ENCODE data around the gene NRSN2.

NRSN2 gene

DNA sequence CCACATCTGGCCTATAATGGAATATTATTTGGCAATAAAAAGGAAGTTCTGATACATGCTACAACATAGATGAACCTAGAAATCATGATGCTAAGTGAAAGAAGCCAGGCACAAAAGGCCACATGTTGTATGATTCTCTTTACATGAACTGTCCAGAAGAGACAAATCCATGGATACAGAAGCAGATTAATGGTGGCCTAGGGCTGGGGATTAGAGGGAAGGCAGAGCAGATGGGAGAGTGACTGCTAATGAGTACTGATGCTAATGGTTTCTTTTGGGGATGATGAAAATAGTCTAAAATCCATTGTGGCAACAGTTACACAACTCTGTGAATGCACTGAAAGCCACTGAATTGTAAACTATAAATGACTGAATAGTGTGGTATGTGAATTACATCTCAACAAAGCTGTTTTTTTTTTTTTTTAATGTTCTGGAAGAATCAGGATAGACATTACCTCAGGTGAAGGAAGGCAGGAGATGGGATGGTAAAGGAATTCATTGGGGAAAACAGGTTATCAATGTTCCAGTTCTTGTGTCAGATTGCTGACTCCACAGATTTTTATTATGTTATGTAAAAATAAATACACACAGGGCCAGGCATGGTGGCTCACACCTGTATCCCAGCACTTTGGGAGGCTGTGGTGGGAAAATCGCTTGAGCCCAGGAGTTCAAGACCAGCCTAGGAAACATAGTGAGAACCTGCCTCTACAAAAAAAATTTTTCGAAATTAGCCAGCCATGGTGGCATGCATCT, 30.4 kb upstream of the NRSN2 start:
- Histone ChIP-seq H3K4me2 (ENCODE audit: low read depth, low read length, poor library complexity, severe bottlenecking) (no peak overlapping the region), H3K27me3 (ENCODE audit: insufficient read depth, low read length, poor library complexity, severe bottlenecking) (no peaks in the 10 kb centered on the region), H3F3A (ENCODE audit: low read depth) (no peaks in the 10 kb centered on the region), H3K9me3 (ENCODE audit: insufficient read depth, low read depth, low read length) (no peaks in the 10 kb centered on the region), H3K79me2 (ENCODE audit: insufficient read depth, low read length) (no peaks in the 10 kb centered on the region), H3K9me2 (replicated peaks; ENCODE audit: low read depth, low read length) (no peaks in the 10 kb centered on the region), H3K36me3 (ENCODE audit: insufficient read depth, low read length) (no peaks in the 10 kb centered on the region), H4K20me1 (ENCODE audit: insufficient read depth, low read length, poor library complexity, severe bottlenecking) (no peaks in the 10 kb centered on the region), H3K9ac (ENCODE audit: low read depth, low read length, poor library complexity, severe bottlenecking) (no peak overlapping the region), H3K4me1 (ENCODE audit: insufficient read depth, low read length, poor library complexity, severe bottlenecking) (peaks cover 5% of the 10 kb centered on the region), H2AFZ (ENCODE audit: low read length) (no peak overlapping the region), H3K4me3 (ENCODE audit: low read length, poor library complexity, severe bottlenecking) (no peak overlapping the region)
- TF ChIP-seq, protein P1, sequence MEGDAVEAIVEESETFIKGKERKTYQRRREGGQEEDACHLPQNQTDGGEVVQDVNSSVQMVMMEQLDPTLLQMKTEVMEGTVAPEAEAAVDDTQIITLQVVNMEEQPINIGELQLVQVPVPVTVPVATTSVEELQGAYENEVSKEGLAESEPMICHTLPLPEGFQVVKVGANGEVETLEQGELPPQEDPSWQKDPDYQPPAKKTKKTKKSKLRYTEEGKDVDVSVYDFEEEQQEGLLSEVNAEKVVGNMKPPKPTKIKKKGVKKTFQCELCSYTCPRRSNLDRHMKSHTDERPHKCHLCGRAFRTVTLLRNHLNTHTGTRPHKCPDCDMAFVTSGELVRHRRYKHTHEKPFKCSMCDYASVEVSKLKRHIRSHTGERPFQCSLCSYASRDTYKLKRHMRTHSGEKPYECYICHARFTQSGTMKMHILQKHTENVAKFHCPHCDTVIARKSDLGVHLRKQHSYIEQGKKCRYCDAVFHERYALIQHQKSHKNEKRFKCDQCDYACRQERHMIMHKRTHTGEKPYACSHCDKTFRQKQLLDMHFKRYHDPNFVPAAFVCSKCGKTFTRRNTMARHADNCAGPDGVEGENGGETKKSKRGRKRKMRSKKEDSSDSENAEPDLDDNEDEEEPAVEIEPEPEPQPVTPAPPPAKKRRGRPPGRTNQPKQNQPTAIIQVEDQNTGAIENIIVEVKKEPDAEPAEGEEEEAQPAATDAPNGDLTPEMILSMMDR (conservative IDR thresholded peaks at IDR 0.05; ENCODE audit: low read length): no peak
- TF ChIP-seq EZH2phosphoT487 (IDR thresholded peaks at IDR 0.05; ENCODE audit: borderline replicate concordance): no peak

DNA sequence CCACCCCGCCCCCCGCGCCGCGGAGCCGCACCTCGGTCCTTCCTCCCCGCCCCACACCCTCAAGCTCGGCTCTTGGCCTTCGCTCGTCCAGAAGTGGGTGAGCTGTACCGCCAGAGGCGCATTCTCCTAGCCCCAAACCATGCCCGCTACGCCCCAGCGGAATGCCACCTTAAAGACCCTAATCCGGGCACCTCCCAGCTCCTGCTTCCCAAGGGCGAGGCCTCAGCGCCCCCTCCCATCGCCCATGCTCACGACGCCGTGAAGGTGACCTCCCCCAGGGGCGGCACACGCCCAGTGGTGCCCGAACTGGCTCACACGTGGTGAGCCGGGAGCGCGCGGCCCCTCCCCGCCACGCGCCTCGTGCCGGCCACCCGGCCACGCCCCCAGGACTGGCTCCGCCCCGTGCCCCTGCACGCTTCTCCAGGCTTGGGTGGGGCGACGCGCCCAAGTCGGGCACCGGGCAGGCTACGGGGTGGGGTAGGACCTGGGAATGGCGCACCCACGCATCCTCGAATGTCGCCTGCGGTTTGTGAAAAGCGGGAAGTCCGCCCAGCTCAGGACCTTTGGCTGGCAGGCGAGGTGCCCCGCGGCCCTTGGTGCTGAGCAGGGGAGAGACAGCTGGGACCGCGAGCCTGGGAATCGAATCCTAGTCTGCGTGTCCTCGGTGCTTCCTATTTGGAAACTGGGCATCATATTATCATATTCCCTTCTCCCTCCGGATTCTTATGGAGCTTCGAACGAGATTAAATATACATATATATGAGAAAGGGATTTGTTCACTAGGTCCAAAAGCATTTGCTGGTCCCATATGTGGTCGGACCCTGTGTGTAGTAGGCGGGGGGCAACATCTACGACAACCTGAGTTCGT, 22.5 kb upstream of the NRSN2 start:
- Histone ChIP-seq H3K9ac (ENCODE audit: low read depth, low read length, poor library complexity, severe bottlenecking) (peak overlapping the region; percentile 84), H3K4me3 (ENCODE audit: low read length, poor library complexity, severe bottlenecking) (peak overlapping the region; percentile 85), H3K27me3 (ENCODE audit: insufficient read depth, low read length, poor library complexity, severe bottlenecking) (no peaks in the 10 kb centered on the region), H3K79me2 (ENCODE audit: insufficient read depth, low read length) (peaks cover 35% of the 10 kb centered on the region), H3K9me3 (ENCODE audit: insufficient read depth, low read depth, low read length) (no peaks in the 10 kb centered on the region), H2AFZ (ENCODE audit: low read length) (peak overlapping the region; percentile 83), H4K20me1 (ENCODE audit: insufficient read depth, low read length, poor library complexity, severe bottlenecking) (peaks cover 21% of the 10 kb centered on the region), H3K4me2 (ENCODE audit: low read depth, low read length, poor library complexity, severe bottlenecking) (peak overlapping the region; percentile 97), H3K4me1 (ENCODE audit: insufficient read depth, low read length, poor library complexity, severe bottlenecking) (peaks cover 39% of the 10 kb centered on the region), H3K36me3 (ENCODE audit: insufficient read depth, low read length) (no peaks in the 10 kb centered on the region), H3K9me2 (replicated peaks; ENCODE audit: low read depth, low read length) (no peaks in the 10 kb centered on the region), H3F3A (ENCODE audit: low read depth) (peaks cover 5% of the 10 kb centered on the region)
- TF ChIP-seq EZH2phosphoT487 (IDR thresholded peaks at IDR 0.05; ENCODE audit: borderline replicate concordance): no peak
- TF ChIP-seq, protein P1 (conservative IDR thresholded peaks at IDR 0.05; ENCODE audit: low read length): peak; percentile 30

DNA sequence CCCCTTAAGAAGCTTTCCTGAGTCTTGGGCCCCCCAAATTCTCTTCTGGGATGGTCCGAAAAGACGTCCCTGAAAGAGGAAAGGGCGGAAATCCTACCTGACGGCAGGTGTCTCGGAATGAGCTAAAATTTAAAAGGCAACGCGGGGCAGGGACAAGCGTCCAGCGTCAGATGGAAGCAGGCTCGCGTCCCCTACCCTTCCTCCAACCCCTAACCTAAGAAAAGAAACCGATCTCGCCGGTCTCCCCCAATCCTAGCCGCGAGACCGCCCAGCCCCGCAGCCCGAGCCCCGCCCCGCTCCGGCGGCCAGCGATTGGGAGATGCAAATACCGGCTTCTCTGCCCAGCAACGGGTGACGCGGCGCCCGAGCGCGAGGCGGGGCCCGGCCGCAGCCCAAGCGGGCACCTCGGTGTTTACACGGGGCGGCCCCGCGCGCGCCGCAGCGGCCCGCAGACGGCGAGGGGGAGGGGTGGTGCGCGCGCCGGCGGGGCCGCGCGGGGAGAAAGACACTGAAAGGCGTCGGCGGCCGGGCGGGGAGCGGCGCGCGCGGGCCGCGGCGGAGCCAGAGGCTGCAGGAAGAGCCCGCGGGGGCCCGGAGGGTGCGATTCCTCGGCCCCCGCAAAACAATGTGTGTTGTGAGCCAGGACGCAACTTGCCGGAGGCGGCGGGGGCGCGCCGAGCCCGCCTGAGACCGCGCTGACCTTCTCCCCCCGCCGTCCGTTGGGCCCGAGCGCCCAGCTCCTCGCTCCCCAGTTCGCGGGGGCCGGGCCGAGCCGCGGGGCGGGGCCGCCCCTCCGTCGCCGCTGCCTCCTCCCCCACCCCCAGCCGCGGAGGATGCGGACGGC, 21.6 kb upstream of the NRSN2 start, which contains the start of gene SOX12:
Gene SOX12 (plus strand): TSS at position 508 of the 844 bp plus-strand sequence. CDS start 373 bp downstream, outside the sequence.
- no peaks in the 10 kb centered on the region for H3K36me3 ChIP-seq (ENCODE audit: insufficient read depth, low read length)
- no peaks in the 10 kb centered on the region for H3K27me3 ChIP-seq (ENCODE audit: insufficient read depth, low read length, poor library complexity, severe bottlenecking)
- peaks cover 10% of the 10 kb centered on the region for H3F3A ChIP-seq (ENCODE audit: low read depth)
- no peak for TF ChIP-seq EZH2phosphoT487 (IDR thresholded peaks at IDR 0.05; ENCODE audit: borderline replicate concordance)
- TF ChIP-seq, protein P1 (conservative IDR thresholded peaks at IDR 0.05; ENCODE audit: low read length): no peak
- peaks cover 47% of the 10 kb centered on the region for H3K4me1 ChIP-seq (ENCODE audit: insufficient read depth, low read length, poor library complexity, severe bottlenecking)
- no peaks in the 10 kb centered on the region for H3K9me2 ChIP-seq (replicated peaks; ENCODE audit: low read depth, low read length)
- H4K20me1 ChIP-seq (ENCODE audit: insufficient read depth, low read length, poor library complexity, severe bottlenecking): peaks cover 30% of the 10 kb centered on the region
- H3K79me2 ChIP-seq (ENCODE audit: insufficient read depth, low read length): peaks cover 43% of the 10 kb centered on the region
- peak within 1 kb of the TSS; percentile 85 for H3K4me3 ChIP-seq (ENCODE audit: low read length, poor library complexity, severe bottlenecking)
- peak within 1 kb of the TSS; percentile 94 for H3K9ac ChIP-seq (ENCODE audit: low read depth, low read length, poor library complexity, severe bottlenecking)
- H3K9me3 ChIP-seq (ENCODE audit: insufficient read depth, low read depth, low read length): no peaks in the 10 kb centered on the region
- peak within 1 kb of the TSS; percentile 97 for H3K4me2 ChIP-seq (ENCODE audit: low read depth, low read length, poor library complexity, severe bottlenecking)
- peak within 1 kb of the TSS; percentile 83 for H2AFZ ChIP-seq (ENCODE audit: low read length)

Measured in Loucy (cell line).